HEK293 (cell line): ENCODE data around the gene TMEM158.

ENCODE experiments used
- ATF2 ChIP-seq: fragments of 450-650 bp; formaldehyde crosslinking; IDR thresholded peaks from 2 replicates; pipeline ENCODE4 v1.5.1; 2016; ENCODE audit warnings: missing biosample characterization, missing genetic modification characterization, low read depth
- CTCF ChIP-seq: fragments of 450-650 bp; formaldehyde crosslinking; IDR thresholded peaks from 2 replicates; pipeline ENCODE4 v1.5.1; 2016; ENCODE audit warnings: missing biosample characterization, missing genetic modification characterization
- KLF7 ChIP-seq: fragments of 450-650 bp; formaldehyde crosslinking; IDR thresholded peaks from 2 replicates; pipeline ENCODE4 v1.5.1; 2016; ENCODE audit warnings: missing biosample characterization, missing genetic modification characterization, borderline replicate concordance
- TRIM28 ChIP-seq: IDR thresholded peaks from 2 replicates; pipeline ENCODE4 v1.6.1; 2011; ENCODE audit warnings: low read length, control low read depth, borderline replicate concordance
- WT1 ChIP-seq: fragments of 450-650 bp; formaldehyde crosslinking; IDR thresholded peaks from 2 replicates; pipeline ENCODE4 v1.5.1; 2016; ENCODE audit warnings: missing biosample characterization, missing genetic modification characterization
- ZBTB1 ChIP-seq: fragments of 450-650 bp; formaldehyde crosslinking; IDR thresholded peaks from 2 replicates; pipeline ENCODE4 v1.5.1; 2016; ENCODE audit warnings: missing biosample characterization, missing genetic modification characterization
- ZNF121 ChIP-seq: fragments of 450-650 bp; formaldehyde crosslinking; IDR thresholded peaks from 2 replicates; pipeline ENCODE4 v1.5.1; 2016; ENCODE audit warnings: missing biosample characterization, missing genetic modification characterization
- ZNF23 ChIP-seq: fragments of 450-650 bp; formaldehyde crosslinking; IDR thresholded peaks from 2 replicates; pipeline ENCODE4 v1.5.1; 2016; ENCODE audit warnings: missing biosample characterization, missing genetic modification characterization, borderline replicate concordance
- ZNF449 ChIP-seq: fragments of 450-650 bp; formaldehyde crosslinking; IDR thresholded peaks from 2 replicates; pipeline ENCODE4 v1.5.1; 2017; ENCODE audit warnings: missing biosample characterization, mild to moderate bottlenecking, missing genetic modification characterization, moderate library complexity
- ZNF521 ChIP-seq: fragments of 450-650 bp; formaldehyde crosslinking; IDR thresholded peaks from 2 replicates; pipeline ENCODE4 v1.5.1; 2017; ENCODE audit warnings: missing biosample characterization, mild to moderate bottlenecking, missing genetic modification characterization
- ZNF561 ChIP-seq: fragments of 450-650 bp; IDR thresholded peaks from 2 replicates; pipeline ENCODE4 v1.5.1; 2018; ENCODE audit warnings: missing biosample characterization, missing genetic modification characterization, borderline replicate concordance
- ZNF629 ChIP-seq: fragments of 450-650 bp; formaldehyde crosslinking; IDR thresholded peaks from 2 replicates; pipeline ENCODE4 v1.5.1; 2017; ENCODE audit warnings: missing biosample characterization, missing genetic modification characterization
- ZNF837 ChIP-seq: fragments of 450-650 bp; formaldehyde crosslinking; IDR thresholded peaks from 2 replicates; pipeline ENCODE4 v1.5.1; 2016; ENCODE audit warnings: missing biosample characterization, missing genetic modification characterization

- TF ChIP-seq CTCF (tag by site-specific recombination) (no peak), KLF7 (tag by site-specific recombination) (no peak), WT1 (no peak), ZNF629 (tag by site-specific recombination) (no peak), ZNF23 (no peak), ZNF521 (no peak), ZNF837 (tag by site-specific recombination) (no peak), TRIM28 (no peak), ZBTB1 (tag by site-specific recombination) (no peak), ZNF121 (tag by site-specific recombination) (no peak), ZNF449 (tag by site-specific recombination) (no peak), ATF2 (tag by site-specific recombination) (no peak), ZNF561 (tag by site-specific recombination) (no peak)
Observed at GRCh38 chr3:45191924-45192417, 34.1 kb downstream of the TMEM158 start.
